GM12878 (cell line): ENCODE data around the gene UFSP2. TPM values are rescaled to one million over a fixed set of nuclear protein-coding genes. Genes with fewer than 3 reads are reported as not detected.

Experiments
- ATAC-seq: fragments of 200-7000 bp; cut with Tn5 transposase; 3 replicates; pipeline ENCODE4 v1.9.1; 2020; ENCODE audit warnings: mild to moderate bottlenecking, moderate library complexity
- BruUV-seq: library from RNA; stranded (reverse); fragments of 400-500 nt; replicated peaks from 2 replicates; lab custom pipeline; 2021; lab: Mats Ljungman, UMichigan
- CTCF ChIA-PET: fragments of 300-600 bp; sonication (Branson Sonifier 250); formaldehyde crosslinking; extraction: SDS; loops from one replicate; lab custom pipeline; 2021; ENCODE audit warnings: inconsistent platforms; lab: Yijun Ruan, JAX
- POLR2A ChIA-PET: fragments of 350-600 bp; formaldehyde crosslinking; extraction: SDS; loops from one replicate; lab custom pipeline; 2021; ENCODE audit warnings: inconsistent platforms; lab: Charles Lee
- RAD21 ChIA-PET: fragments of 300-600 bp; sonication (Branson Sonifier 250); formaldehyde crosslinking; loops from one replicate; lab custom pipeline; 2023; ENCODE audit warnings: antibody characterized with exemption; ENCODE audit not compliant: unreplicated experiment; lab: Charles Lee
- SMC1A ChIA-PET: fragments of 300-600 bp; sonication (Branson Sonifier 250); formaldehyde crosslinking; loops from one replicate; lab custom pipeline; 2023; ENCODE audit not compliant: unreplicated experiment, uncharacterized antibody; lab: Charles Lee
- DNase-seq: peaks from one replicate; pipeline ENCODE4 v3.0.0-alpha.2; 2011; ENCODE audit warnings: low read depth, low spot score
- FAIRE-seq: peaks from 3 replicates; lab custom pipeline; 2011; peaks lifted over from hg19 to GRCh38; lab: Jason Lieb, UNC
- H2AFZ ChIP-seq: 2 replicates; pipeline ENCODE4 v1.6.0; 2011; ENCODE audit warnings: low read depth, low read length, control low read depth; ENCODE audit not compliant: control insufficient read depth
- H3K27ac ChIP-seq: 2 replicates; pipeline ENCODE4 v1.5.1; 2011; ENCODE audit warnings: control low read depth; ENCODE audit not compliant: control insufficient read depth, insufficient read depth
- H3K27me3 ChIP-seq, 2 experiments: replicated peaks in 1 of 2; 2 replicates each; pipeline versions ENCODE4 v1.6.0 to v1.6.1; 2011; ENCODE audit warnings: low read length in 1 of 2; ENCODE audit not compliant: control insufficient read depth in 2 of 2, insufficient read depth in 2 of 2
- H3K36me3 ChIP-seq, 2 experiments: 2 replicates each; pipeline ENCODE4 v1.5.1; 2011; ENCODE audit warnings: low read length in 1 of 2; ENCODE audit not compliant: control insufficient read depth in 2 of 2, insufficient read depth in 2 of 2
- H3K4me1 ChIP-seq: 2 replicates; pipeline ENCODE4 v1.6.1; 2011; ENCODE audit warnings: mild to moderate bottlenecking, low read length, moderate library complexity, mixed read lengths; ENCODE audit not compliant: control insufficient read depth, insufficient read depth
- H3K4me2 ChIP-seq: 2 replicates; pipeline ENCODE4 v1.6.0; 2011; ENCODE audit warnings: control low read depth; ENCODE audit not compliant: control insufficient read depth, insufficient read depth
- H3K4me3 ChIP-seq: fragments of 200-600 bp; sonication (generic); 2 replicates; pipeline ENCODE4 v1.5.1; 2016
- H3K79me2 ChIP-seq: 2 replicates; pipeline ENCODE4 v1.6.0; 2011; ENCODE audit warnings: low read length; ENCODE audit not compliant: control insufficient read depth, insufficient read depth
- H3K9ac ChIP-seq: 2 replicates; pipeline ENCODE4 v1.8.0; 2011; ENCODE audit warnings: low read length, control low read depth, mixed read lengths; ENCODE audit not compliant: control insufficient read depth, insufficient read depth
- H3K9me3 ChIP-seq: replicated peaks from 3 replicates; pipeline ENCODE4 v1.5.1; 2011; ENCODE audit warnings: mild to moderate bottlenecking, low read length; ENCODE audit not compliant: control insufficient read depth, insufficient read depth
- H4K20me1 ChIP-seq: 2 replicates; pipeline ENCODE4 v1.6.0; 2011; ENCODE audit not compliant: control insufficient read depth, insufficient read depth
- BRCA1 ChIP-seq: IDR thresholded peaks from 2 replicates; pipeline ENCODE4 v1.6.1; 2011; ENCODE audit warnings: low read depth, low read length, improper control_type of control experiment
- CEBPB ChIP-seq, 2 experiments: fragments of 150-350 bp in 1 of 2; IDR thresholded peaks; 2 replicates each; pipeline ENCODE4 v1.6.1; 2012 to 2014; ENCODE audit warnings: low read depth in 2 of 2, low read length in 2 of 2, borderline replicate concordance in 1 of 2, inconsistent platforms in 1 of 2
- HDAC6 ChIP-seq: fragments of 200-600 bp; sonication (generic); IDR thresholded peaks from one replicate; pipeline ENCODE4 v1.8.0; 2017; ENCODE audit warnings: antibody characterized with exemption; ENCODE audit not compliant: unreplicated experiment
- JUNB ChIP-seq: IDR thresholded peaks from 2 replicates; pipeline ENCODE4 v1.6.1; 2016; ENCODE audit warnings: antibody characterized with exemption, mild to moderate bottlenecking
- TAF1 ChIP-seq: IDR thresholded peaks from 2 replicates; pipeline ENCODE4 v1.6.1; 2011; ENCODE audit warnings: mild to moderate bottlenecking, low read depth, low read length, borderline replicate concordance
- TCF7 ChIP-seq: IDR thresholded peaks from 2 replicates; pipeline ENCODE4 v1.6.1; 2014; ENCODE audit warnings: antibody characterized with exemption, borderline replicate concordance
- ZNF384 ChIP-seq: IDR thresholded peaks from 2 replicates; pipeline ENCODE4 v1.6.1; 2012; ENCODE audit warnings: low read depth, mild to moderate bottlenecking, low read length, improper control_type of control experiment, borderline replicate concordance
- WGBS: methylation state at CpG from one replicate; pipeline ENCODE4 v1.1.6; 2016; ENCODE audit warnings: low lambda C conversion rate; ENCODE audit not compliant: insufficient replicate concordance, insufficient coverage; ENCODE audit errors: missing lambda C conversion rate; 5-methylcytosine and 5-hydroxymethylcytosine counted together
- in situ Hi-C: fragments of 300-500 bp; cut with MboI; formaldehyde crosslinking; loops from 9 replicates; pipeline ENCODE4 v1.14.3; 2018; ENCODE audit warnings: mixed read lengths
- intact Hi-C: fragments of 100-400 bp; cut with micrococcal nuclease; formaldehyde crosslinking; loops from one replicate; pipeline ENCODE4 v1.14.2; 2022; ENCODE audit not compliant: unreplicated experiment
- polyA plus RNA-seq, 11 experiments: library from polyadenylated mRNA; depleted of rRNA in 4 of 11; unstranded in 6 of 11; stranded (reverse) in 5 of 11; fragments of >200 nt; fragmentation: Nextera tagmentation in 4 of 11; fragmentation: Illumina TruSeq in 1 of 11; extraction: Ambion mirVana in 4 of 11; extraction: Trizol in 1 of 11; gene quantifications; 1 replicate in 1 of 11; 2 replicates in 10 of 11; pipeline versions ENCODE4 v1.2.1 to v1.2.3, GENCODE V29; 2011 to 2016; ENCODE audit warnings: inconsistent platforms in 2 of 11, missing spikeins in 2 of 11, low read depth in 1 of 11
- total RNA-seq, 4 experiments: library from RNA; depleted of rRNA in 3 of 4; stranded (reverse); fragments of >200 nt in 3 of 4; fragmentation: Illumina TruSeq in 1 of 4; extraction: Trizol in 1 of 4; gene quantifications; 2 replicates each; pipeline versions ENCODE4 v1.2.1 to v1.2.3, GENCODE V29; 2013 to 2021
- TF ChIP-seq, protein P1 (sequence below): IDR thresholded peaks from 2 replicates; pipeline ENCODE4 v1.6.1; 2011; ENCODE audit warnings: mild to moderate bottlenecking, low read depth, low read length, moderate library complexity; ENCODE audit not compliant: insufficient replicate concordance
- TF ChIP-seq, protein P2 (sequence below): fragments of 450-650 bp; formaldehyde crosslinking; IDR thresholded peaks from 2 replicates; pipeline ENCODE4 v1.4.0; 2022; ENCODE audit warnings: mild to moderate bottlenecking, moderate library complexity

Gene UFSP2
- total and polyA plus RNA-seq, 10 of the 15 experiments (the other 5 are each of a cell fraction or from before 2014, with no cell fraction given) = 25.4 to 53.1 (median 37.7) TPM

DNA sequence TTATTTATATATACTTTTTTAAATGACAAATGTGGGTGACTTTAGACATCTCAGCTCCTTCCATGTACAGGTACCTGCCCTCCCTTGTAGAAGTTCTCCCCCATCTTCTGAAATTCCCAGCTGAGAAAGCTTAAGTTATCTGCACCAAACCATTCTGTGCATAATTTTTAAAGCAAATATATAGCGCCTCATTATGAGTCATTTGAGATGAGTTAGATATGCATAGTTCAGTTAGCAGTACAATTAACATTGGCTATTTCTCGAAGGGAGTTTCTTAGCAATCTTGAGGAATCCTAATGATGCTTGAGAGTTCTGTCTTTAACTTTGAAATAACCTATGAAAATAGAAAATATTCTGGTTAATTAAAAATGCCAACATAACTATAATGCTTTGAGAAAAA is 19.4 kb upstream of the UFSP2 start:
- RAD21 ChIA-PET = no interaction called here
- POLR2A ChIA-PET = no interaction called here
- Histone ChIP-seq H3K4me1 (no peaks in the 10 kb centered on the region), H3K27ac (no peak overlapping the region), H3K9me3 (no peaks in the 10 kb centered on the region), H4K20me1 (no peaks in the 10 kb centered on the region), H3K4me3 (no peak overlapping the region), H3K79me2 (no peaks in the 10 kb centered on the region), H2AFZ (no peak overlapping the region), H3K4me2 (no peak overlapping the region), H3K9ac (no peak overlapping the region), H3K36me3 (no peaks in the 10 kb centered on the region), H3K27me3 (no peaks in the 10 kb centered on the region)
- in situ Hi-C loops (no loop called here), intact Hi-C loops (no loop called here)
- SMC1A ChIA-PET = no interaction called here
- no peak for TF ChIP-seq ZNF384
- TF ChIP-seq TAF1 = no peak
- TF ChIP-seq, protein P1, sequence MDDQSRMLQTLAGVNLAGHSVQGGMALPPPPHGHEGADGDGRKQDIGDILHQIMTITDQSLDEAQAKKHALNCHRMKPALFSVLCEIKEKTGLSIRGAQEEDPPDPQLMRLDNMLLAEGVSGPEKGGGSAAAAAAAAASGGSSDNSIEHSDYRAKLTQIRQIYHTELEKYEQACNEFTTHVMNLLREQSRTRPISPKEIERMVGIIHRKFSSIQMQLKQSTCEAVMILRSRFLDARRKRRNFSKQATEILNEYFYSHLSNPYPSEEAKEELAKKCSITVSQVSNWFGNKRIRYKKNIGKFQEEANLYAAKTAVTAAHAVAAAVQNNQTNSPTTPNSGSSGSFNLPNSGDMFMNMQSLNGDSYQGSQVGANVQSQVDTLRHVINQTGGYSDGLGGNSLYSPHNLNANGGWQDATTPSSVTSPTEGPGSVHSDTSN = no peak
- TF ChIP-seq JUNB = no peak
- no TSS peak for BruUV-seq
- WGBS = 52% methylated on average over 2 of the region's 2 CpGs
- FAIRE-seq = no peak
- no peak for ATAC-seq
- CTCF ChIA-PET = no interaction called here
- no peak for DNase-seq

GRCh38 chr4:185441479-185441878 is 15.7 kb upstream of the UFSP2 start:
- in situ Hi-C loops (no loop called here), intact Hi-C loops (no loop called here)
- H3K9ac ChIP-seq = no peak overlapping the region
- H3K4me3 ChIP-seq = no peak overlapping the region
- BruUV-seq = no TSS peak
- no peaks in the 10 kb centered on the region for H3K9me3 ChIP-seq
- no peak overlapping the region for H3K27ac ChIP-seq
- DNase-seq (no peak), ATAC-seq (no peak), FAIRE-seq (no peak)
- H3K36me3 ChIP-seq = no peaks in the 10 kb centered on the region
- SMC1A ChIA-PET = no interaction called here
- H2AFZ ChIP-seq = no peak overlapping the region
- H4K20me1 ChIP-seq = no peaks in the 10 kb centered on the region
- RAD21 ChIA-PET = no interaction called here
- WGBS = 47% methylated on average over 2 of the region's 2 CpGs
- H3K27me3 ChIP-seq = no peaks in the 10 kb centered on the region
- POLR2A ChIA-PET = no interaction called here
- no peak overlapping the region for H3K4me2 ChIP-seq
- no peak for TF ChIP-seq TCF7
- no peak for TF ChIP-seq CEBPB (IDR thresholded peaks at IDR 0.05; ENCODE audit: borderline replicate concordance in 1 of 2, low read depth in 2 of 2, low read length in 2 of 2)
- TF ChIP-seq BRCA1 = no peak
- TF ChIP-seq HDAC6 = no peak
- TF ChIP-seq, protein P2, sequence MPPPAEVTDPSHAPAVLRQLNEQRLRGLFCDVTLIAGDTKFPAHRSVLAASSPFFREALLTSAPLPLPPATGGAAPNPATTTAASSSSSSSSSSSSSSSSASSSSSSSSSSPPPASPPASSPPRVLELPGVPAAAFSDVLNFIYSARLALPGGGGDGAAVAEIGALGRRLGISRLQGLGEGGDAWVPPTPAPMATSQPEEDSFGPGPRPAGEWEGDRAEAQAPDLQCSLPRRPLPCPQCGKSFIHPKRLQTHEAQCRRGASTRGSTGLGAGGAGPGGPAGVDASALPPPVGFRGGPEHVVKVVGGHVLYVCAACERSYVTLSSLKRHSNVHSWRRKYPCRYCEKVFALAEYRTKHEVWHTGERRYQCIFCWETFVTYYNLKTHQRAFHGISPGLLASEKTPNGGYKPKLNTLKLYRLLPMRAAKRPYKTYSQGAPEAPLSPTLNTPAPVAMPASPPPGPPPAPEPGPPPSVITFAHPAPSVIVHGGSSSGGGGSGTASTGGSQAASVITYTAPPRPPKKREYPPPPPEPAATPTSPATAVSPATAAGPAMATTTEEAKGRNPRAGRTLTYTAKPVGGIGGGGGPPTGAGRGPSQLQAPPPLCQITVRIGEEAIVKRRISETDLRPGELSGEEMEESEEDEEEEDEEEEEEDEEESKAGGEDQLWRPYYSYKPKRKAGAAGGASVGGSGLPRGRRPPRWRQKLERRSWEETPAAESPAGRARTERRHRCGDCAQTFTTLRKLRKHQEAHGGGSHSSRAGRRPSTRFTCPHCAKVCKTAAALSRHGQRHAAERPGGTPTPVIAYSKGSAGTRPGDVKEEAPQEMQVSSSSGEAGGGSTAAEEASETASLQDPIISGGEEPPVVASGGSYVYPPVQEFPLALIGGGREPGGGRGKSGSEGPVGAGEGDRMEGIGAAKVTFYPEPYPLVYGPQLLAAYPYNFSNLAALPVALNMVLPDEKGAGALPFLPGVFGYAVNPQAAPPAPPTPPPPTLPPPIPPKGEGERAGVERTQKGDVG (CRISPR knock-in tag) = no peak
- CTCF ChIA-PET = no interaction called here
- H3K79me2 ChIP-seq = no peaks in the 10 kb centered on the region
- no peaks in the 10 kb centered on the region for H3K4me1 ChIP-seq
